Measurements from ENCODE around the gene TNFAIP8. TPM values are rescaled to one million over a fixed set of nuclear protein-coding genes. Genes with fewer than 3 reads are reported as not detected.
A peak's percentile ranks its signal among the peaks of the same experiment; 100 is the strongest.

TNFAIP8 gene
- total and polyA plus RNA-seq, 10 of the 15 experiments (the other 5 are each of a cell fraction or from before 2014, with no cell fraction given) = 124 to 324 (median 177) TPM

GRCh38 chr5:119343766-119344165 is 12.1 kb upstream of the TNFAIP8 start:
- in situ Hi-C loops (cut with MboI) = no loop called here
- H3K4me1 ChIP-seq (ENCODE audit: control insufficient read depth, insufficient read depth, low read length) = peaks cover 75% of the 10 kb centered on the region
- FAIRE-seq (peak; percentile 18), ATAC-seq (peak; percentile 27), DNase-seq (ENCODE audit: low read depth, low spot score) (peak; percentile 51)
- no peak overlapping the region; the same call in 1 of the 2 replicates for H3K9ac ChIP-seq (ENCODE audit: control insufficient read depth, insufficient read depth, low read length)
- RAD21 ChIA-PET (ENCODE audit: unreplicated experiment) = interaction anchor here (0.8 to 18.7 kb wide), 11 partner anchors 9 to 322 kb away, joined by 3 to 501 read pairs (median 8); partner anchors contain the start of gene TNFAIP8
- H3K27me3 ChIP-seq (replicated peaks in 1 of 2; ENCODE audit: control insufficient read depth in 2 of 2, insufficient read depth in 2 of 2, low read length in 1 of 2) = no peaks in the 10 kb centered on the region
- H3K79me2 ChIP-seq (ENCODE audit: control insufficient read depth, insufficient read depth, low read length) = peaks cover 98% of the 10 kb centered on the region
- H2AFZ ChIP-seq (ENCODE audit: control insufficient read depth, low read depth, low read length) = no peak overlapping the region
- 7% methylated on average over 3 of the region's 3 CpGs for WGBS (ENCODE audit: insufficient coverage, insufficient replicate concordance, low lambda C conversion rate, missing lambda C conversion rate)
- no peaks in the 10 kb centered on the region for H3K9me3 ChIP-seq (replicated peaks; ENCODE audit: control insufficient read depth, insufficient read depth, low read length)
- peaks cover 0 to 7% of the 10 kb centered on the region in 2 experiments; a peak in 3 of 4 replicates for H3K36me3 ChIP-seq (ENCODE audit: control insufficient read depth in 2 of 2, insufficient read depth in 2 of 2, low read length in 1 of 2)
- POLR2A ChIA-PET = interaction anchor here (0.7 to 20.9 kb wide), 6 partner anchors 9 to 51 kb away, joined by 3 to 657 read pairs (median 4); partner anchors contain the start of gene TNFAIP8
- no TSS peak for BruUV-seq (replicated peaks)
- SMC1A ChIA-PET (ENCODE audit: uncharacterized antibody, unreplicated experiment) = interaction anchor here (0.5 to 34.8 kb wide), 11 partner anchors 9 to 356 kb away, joined by 3 to 1117 read pairs (median 4); partner anchors contain the start of gene TNFAIP8
- H3K4me2 ChIP-seq (ENCODE audit: control insufficient read depth, insufficient read depth) = peak overlapping the region; percentile 65
- CTCF ChIA-PET = interaction anchor here (1.2 to 20.3 kb wide), 7 partner anchors 10 to 67 kb away, joined by 3 to 261 read pairs (median 27); partner anchors contain the start of gene TNFAIP8
- peak overlapping the region; percentile 100 for H3K27ac ChIP-seq (ENCODE audit: control insufficient read depth, insufficient read depth)
- H3K4me3 ChIP-seq = peak overlapping the region; percentile 28; the same call in 1 of the 2 replicates
- intact Hi-C loops (cut with micrococcal nuclease; ENCODE audit: unreplicated experiment) = loop anchor here (2.0 kb wide), 1 partner anchor 355 kb away; the partner anchor contains the start of gene DTWD2
- H4K20me1 ChIP-seq (ENCODE audit: control insufficient read depth, insufficient read depth) = peaks cover 3% of the 10 kb centered on the region
- TF ChIP-seq, protein P1, sequence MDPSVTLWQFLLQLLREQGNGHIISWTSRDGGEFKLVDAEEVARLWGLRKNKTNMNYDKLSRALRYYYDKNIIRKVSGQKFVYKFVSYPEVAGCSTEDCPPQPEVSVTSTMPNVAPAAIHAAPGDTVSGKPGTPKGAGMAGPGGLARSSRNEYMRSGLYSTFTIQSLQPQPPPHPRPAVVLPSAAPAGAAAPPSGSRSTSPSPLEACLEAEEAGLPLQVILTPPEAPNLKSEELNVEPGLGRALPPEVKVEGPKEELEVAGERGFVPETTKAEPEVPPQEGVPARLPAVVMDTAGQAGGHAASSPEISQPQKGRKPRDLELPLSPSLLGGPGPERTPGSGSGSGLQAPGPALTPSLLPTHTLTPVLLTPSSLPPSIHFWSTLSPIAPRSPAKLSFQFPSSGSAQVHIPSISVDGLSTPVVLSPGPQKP (IDR thresholded peaks at IDR 0.05; ENCODE audit: low read depth, low read length) = no peak
- TF ChIP-seq CHD4 (IDR thresholded peaks at IDR 0.05) (no peak), DPF2 (IDR thresholded peaks at IDR 0.05) (peak; percentile 81), HDGF (IDR thresholded peaks at IDR 0.05) (no peak), PKNOX1 (IDR thresholded peaks at IDR 0.05) (peak; percentile 72), GATAD2B (conservative IDR thresholded peaks at IDR 0.05; ENCODE audit: low read depth) (no peak), SP1 (IDR thresholded peaks at IDR 0.05; ENCODE audit: low read depth, low read length) (no peak), E2F4 (IDR thresholded peaks at IDR 0.05; ENCODE audit: low read depth, low read length) (no peak), POU2F2 (IDR thresholded peaks at IDR 0.05; ENCODE audit: borderline replicate concordance, low read depth, low read length) (0 out of 3 replicates have a peak, but pooled peaks have one; percentile 35), STAT3 (IDR thresholded peaks at IDR 0.05; ENCODE audit: low read depth, low read length) (no peak), ZNF592 (IDR thresholded peaks at IDR 0.05) (no peak), RUNX3 (IDR thresholded peaks at IDR 0.05; ENCODE audit: low read length) (peak; percentile 90), FOXK2 (IDR thresholded peaks at IDR 0.05) (no peak), BMI1 (IDR thresholded peaks at IDR 0.05; ENCODE audit: borderline replicate concordance) (no peak; the same call in 1 of the 2 replicates), SMC3 (IDR thresholded peaks at IDR 0.05; ENCODE audit: borderline replicate concordance, low read length) (no peak)
- TF ChIP-seq, protein P2, sequence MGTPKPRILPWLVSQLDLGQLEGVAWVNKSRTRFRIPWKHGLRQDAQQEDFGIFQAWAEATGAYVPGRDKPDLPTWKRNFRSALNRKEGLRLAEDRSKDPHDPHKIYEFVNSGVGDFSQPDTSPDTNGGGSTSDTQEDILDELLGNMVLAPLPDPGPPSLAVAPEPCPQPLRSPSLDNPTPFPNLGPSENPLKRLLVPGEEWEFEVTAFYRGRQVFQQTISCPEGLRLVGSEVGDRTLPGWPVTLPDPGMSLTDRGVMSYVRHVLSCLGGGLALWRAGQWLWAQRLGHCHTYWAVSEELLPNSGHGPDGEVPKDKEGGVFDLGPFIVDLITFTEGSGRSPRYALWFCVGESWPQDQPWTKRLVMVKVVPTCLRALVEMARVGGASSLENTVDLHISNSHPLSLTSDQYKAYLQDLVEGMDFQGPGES (IDR thresholded peaks at IDR 0.05) = no peak

Data from GM12878 (cell line).